GM21526 (cell line): ENCODE results near the gene ARHGAP35.
A peak's percentile ranks its signal among the peaks of the same experiment; 100 is the strongest.
"Not testable (repeated sequence)": the region's sequence is repeated elsewhere in the genome, so short reads cannot be mapped to it uniquely, and the experiment has no call there.

ENCODE experiments used
- ATAC-seq: cut with Tn5 transposase; IDR thresholded peaks from one replicate; pipeline ENCODE4 v1.9.1; 2021; ENCODE audit warnings: moderate library complexity; ENCODE audit not compliant: unreplicated experiment, low FRiP score

ARHGAP35 gene

GRCh38 chr19:46842791-46843190, 18.0 kb upstream of the ARHGAP35 start:
- ATAC-seq, result no peak

GRCh38 chr19:46844067-46844489, 16.7 kb upstream of the ARHGAP35 start:
- ATAC-seq, result no peak

- ATAC-seq, result no peak
Measured at GRCh38 chr19:46845959-46846459, 14.8 kb upstream of the ARHGAP35 start.

- ATAC-seq, result no peak
Measured at GRCh38 chr19:46847528-46847927, 13.3 kb upstream of the ARHGAP35 start.

GRCh38 chr19:46848389-46848788, 12.4 kb upstream of the ARHGAP35 start:
- no peak for ATAC-seq

GRCh38 chr19:46849610-46850009, 11.2 kb upstream of the ARHGAP35 start:
- ATAC-seq, result no peak

- peak; percentile 84 for ATAC-seq
Measured at GRCh38 chr19:46850228-46851203, 10.3 kb upstream of the ARHGAP35 start, which contains the start of gene AP2S1. Gene AP2S1 (minus strand): TSS chr19:46850846. CDS start chr19:46850766, 80 bp downstream.

- ATAC-seq, result no peak
Measured at GRCh38 chr19:46852830-46853229, 8.0 kb upstream of the ARHGAP35 start.

GRCh38 chr19:46854698-46855097, 6.1 kb upstream of the ARHGAP35 start:
- not testable (repeated sequence) for ATAC-seq

- ATAC-seq, result peak; percentile 43
Measured at GRCh38 chr19:46856062-46857022, 4.5 kb upstream of the ARHGAP35 start.

GRCh38 chr19:46859637-46860124, 1.1 kb upstream of the ARHGAP35 start:
- peak; percentile 3 for ATAC-seq

GRCh38 chr19:46860125-46860845, 512 bp upstream of the ARHGAP35 start:
- ATAC-seq, result peak; percentile 60

GRCh38 chr19:46861691-46862502, 1.1 kb downstream of the ARHGAP35 start:
- ATAC-seq, result no peak

- no peak for ATAC-seq
Measured at GRCh38 chr19:46862503-46862834, 1.7 kb downstream of the ARHGAP35 start.

GRCh38 chr19:46862974-46863632, 2.3 kb downstream of the ARHGAP35 start:
- ATAC-seq, result no peak

- no peak for ATAC-seq
Measured at GRCh38 chr19:46863818-46864629, 3.2 kb downstream of the ARHGAP35 start.

- no peak for ATAC-seq
Measured at GRCh38 chr19:46866407-46867136, 5.8 kb downstream of the ARHGAP35 start.
